Smooth muscle cell (in vitro differentiated cells): ENCODE measurements around the gene RFLNA. TPM values are rescaled to one million over a fixed set of nuclear protein-coding genes. Genes with fewer than 3 reads are reported as not detected.

Source experiments
- DNase-seq: peaks from one replicate; lab custom pipeline; 2025; ENCODE audit not compliant: unreplicated experiment; lab: John Stamatoyannopoulos, UW
- H2AFZ ChIP-seq: fragments of 200-600 bp; sonication (generic); 2 replicates; pipeline ENCODE4 v1.6.0; 2016; ENCODE audit warnings: antibody characterized with exemption, low read depth, mild to moderate bottlenecking
- H3F3A ChIP-seq: fragments of 200-600 bp; sonication (generic); 2 replicates; pipeline ENCODE4 v1.6.0; 2017; ENCODE audit warnings: antibody characterized with exemption, low read depth
- H3K27ac ChIP-seq: fragments of 200-600 bp; sonication (generic); 2 replicates; pipeline ENCODE4 v1.5.1; 2016; ENCODE audit warnings: low read depth, mild to moderate bottlenecking
- H3K27me3 ChIP-seq: fragments of 200-600 bp; sonication (generic); 2 replicates; pipeline ENCODE4 v1.6.1; 2016; ENCODE audit warnings: low read depth, mild to moderate bottlenecking
- H3K36me3 ChIP-seq: fragments of 200-600 bp; sonication (generic); 2 replicates; pipeline ENCODE4 v1.5.1; 2016; ENCODE audit warnings: low read depth
- H3K4me1 ChIP-seq: fragments of 200-600 bp; sonication (generic); 2 replicates; pipeline ENCODE4 v1.5.1; 2016; ENCODE audit warnings: low read depth
- H3K4me2 ChIP-seq: fragments of 200-600 bp; sonication (generic); 2 replicates; pipeline ENCODE4 v1.6.0; 2016; ENCODE audit warnings: mild to moderate bottlenecking
- H3K4me3 ChIP-seq: fragments of 200-600 bp; sonication (generic); 2 replicates; pipeline ENCODE4 v1.5.1; 2016; ENCODE audit warnings: mild to moderate bottlenecking
- H3K79me2 ChIP-seq: fragments of 200-600 bp; sonication (generic); 2 replicates; pipeline ENCODE4 v1.6.0; 2016; ENCODE audit warnings: low read depth, mild to moderate bottlenecking
- H3K9ac ChIP-seq: fragments of 200-600 bp; sonication (generic); 2 replicates; pipeline ENCODE4 v1.6.0; 2016; ENCODE audit warnings: low read depth
- H3K9me3 ChIP-seq: fragments of 200-600 bp; sonication (generic); replicated peaks from 2 replicates; pipeline ENCODE4 v1.5.1; 2016; ENCODE audit warnings: low read depth
- H4K20me1 ChIP-seq: fragments of 200-600 bp; sonication (generic); 2 replicates; pipeline ENCODE4 v1.6.0; 2016; ENCODE audit warnings: low read depth
- WGBS: methylation state at CpG from one replicate; pipeline ENCODE4 v1.1.7; 2016; ENCODE audit warnings: low lambda C conversion rate; 5-methylcytosine and 5-hydroxymethylcytosine counted together
- polyA plus RNA-seq: library from polyadenylated mRNA; unstranded; fragments of >200 nt; fragmentation: Nextera tagmentation; extraction: Ambion mirVana; gene quantifications from 2 replicates; pipeline ENCODE4 v1.2.1, GENCODE V29; 2016
- total RNA-seq: library from RNA; depleted of rRNA; stranded (reverse); fragments of >200 nt; gene quantifications from 2 replicates; pipeline ENCODE4 v1.2.3, GENCODE V29; 2014
- TF ChIP-seq, protein P1 (sequence below): fragments of 200-600 bp; sonication (generic); IDR thresholded peaks from 2 replicates; pipeline ENCODE4 v1.5.1; 2017; ENCODE audit warnings: borderline replicate concordance, mild to moderate bottlenecking, antibody characterized with exemption; ENCODE audit not compliant: insufficient read depth, poor library complexity, severe bottlenecking

RFLNA gene
- total and polyA plus RNA-seq, 2 experiments from 2014 or later, result 30.2 to 51.5 TPM

DNA sequence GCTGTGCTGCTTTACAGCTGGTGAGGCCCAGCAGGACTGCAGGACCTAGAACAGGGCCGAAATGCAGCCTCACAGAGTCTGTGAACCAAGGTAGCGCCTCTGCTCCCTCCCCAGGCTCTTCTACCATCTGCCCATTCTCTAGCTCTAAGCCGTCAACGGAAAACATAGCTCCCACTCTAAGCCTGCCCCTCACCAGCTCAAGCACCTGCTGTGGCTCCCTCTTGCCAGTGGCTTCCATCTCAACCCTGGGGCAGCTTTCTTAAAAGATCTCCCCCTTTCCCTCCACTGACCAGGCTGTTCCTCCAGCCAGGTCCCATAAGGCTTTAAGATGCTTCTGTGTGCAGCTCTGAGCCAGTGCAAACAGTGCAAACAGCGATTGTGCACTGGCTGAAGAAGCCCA is 61.3 kb downstream of the RFLNA start:
- H3K27me3 ChIP-seq, result no peaks in the 10 kb centered on the region
- no peak overlapping the region for H3K9ac ChIP-seq
- H3K4me3 ChIP-seq, result no peak overlapping the region
- H3F3A ChIP-seq, result no peaks in the 10 kb centered on the region
- TF ChIP-seq, protein P1, sequence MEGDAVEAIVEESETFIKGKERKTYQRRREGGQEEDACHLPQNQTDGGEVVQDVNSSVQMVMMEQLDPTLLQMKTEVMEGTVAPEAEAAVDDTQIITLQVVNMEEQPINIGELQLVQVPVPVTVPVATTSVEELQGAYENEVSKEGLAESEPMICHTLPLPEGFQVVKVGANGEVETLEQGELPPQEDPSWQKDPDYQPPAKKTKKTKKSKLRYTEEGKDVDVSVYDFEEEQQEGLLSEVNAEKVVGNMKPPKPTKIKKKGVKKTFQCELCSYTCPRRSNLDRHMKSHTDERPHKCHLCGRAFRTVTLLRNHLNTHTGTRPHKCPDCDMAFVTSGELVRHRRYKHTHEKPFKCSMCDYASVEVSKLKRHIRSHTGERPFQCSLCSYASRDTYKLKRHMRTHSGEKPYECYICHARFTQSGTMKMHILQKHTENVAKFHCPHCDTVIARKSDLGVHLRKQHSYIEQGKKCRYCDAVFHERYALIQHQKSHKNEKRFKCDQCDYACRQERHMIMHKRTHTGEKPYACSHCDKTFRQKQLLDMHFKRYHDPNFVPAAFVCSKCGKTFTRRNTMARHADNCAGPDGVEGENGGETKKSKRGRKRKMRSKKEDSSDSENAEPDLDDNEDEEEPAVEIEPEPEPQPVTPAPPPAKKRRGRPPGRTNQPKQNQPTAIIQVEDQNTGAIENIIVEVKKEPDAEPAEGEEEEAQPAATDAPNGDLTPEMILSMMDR, result no peak
- WGBS, result 100% methylated on average over 5 of the region's 5 CpGs
- H2AFZ ChIP-seq, result no peak overlapping the region
- H3K36me3 ChIP-seq, result peaks cover 11% of the 10 kb centered on the region
- DNase-seq, result no peak
- no peaks in the 10 kb centered on the region for H3K9me3 ChIP-seq
- no peak overlapping the region for H3K4me2 ChIP-seq
- H3K79me2 ChIP-seq, result no peaks in the 10 kb centered on the region
- H4K20me1 ChIP-seq, result peaks cover 89% of the 10 kb centered on the region
- no peaks in the 10 kb centered on the region for H3K4me1 ChIP-seq
- no peak overlapping the region for H3K27ac ChIP-seq

DNA sequence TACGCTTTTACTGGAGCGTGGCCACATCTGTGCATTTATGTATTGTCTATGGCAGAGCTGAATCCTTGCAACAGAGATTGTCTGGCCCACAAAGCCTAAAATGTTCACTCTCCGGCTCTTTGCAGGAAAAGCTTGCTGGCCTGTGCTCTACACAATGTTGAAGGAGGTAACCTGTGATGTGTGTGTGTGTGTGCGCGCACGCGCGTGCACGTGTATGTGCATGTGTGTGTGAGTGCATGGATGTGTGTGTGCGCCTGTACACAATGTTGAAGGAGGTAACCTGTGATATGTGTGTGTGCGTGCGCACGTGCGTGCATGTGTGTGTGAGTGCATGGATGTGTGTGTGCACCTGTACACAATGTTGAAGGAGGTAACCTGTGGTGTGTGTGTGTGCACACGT is 62.7 kb downstream of the RFLNA start:
- Histone ChIP-seq H3K9me3 (no peaks in the 10 kb centered on the region), H3K9ac (no peak overlapping the region), H2AFZ (no peak overlapping the region), H3K4me3 (no peak overlapping the region), H3K79me2 (no peaks in the 10 kb centered on the region), H3K4me2 (no peak overlapping the region), H4K20me1 (peaks cover 99% of the 10 kb centered on the region), H3K27ac (no peak overlapping the region), H3K4me1 (no peaks in the 10 kb centered on the region), H3K36me3 (peaks cover 10% of the 10 kb centered on the region), H3F3A (no peaks in the 10 kb centered on the region), H3K27me3 (no peaks in the 10 kb centered on the region)
- WGBS, result 97% methylated on average over 15 of the region's 15 CpGs
- no peak for DNase-seq
- TF ChIP-seq, protein P1, result no peak

DNA sequence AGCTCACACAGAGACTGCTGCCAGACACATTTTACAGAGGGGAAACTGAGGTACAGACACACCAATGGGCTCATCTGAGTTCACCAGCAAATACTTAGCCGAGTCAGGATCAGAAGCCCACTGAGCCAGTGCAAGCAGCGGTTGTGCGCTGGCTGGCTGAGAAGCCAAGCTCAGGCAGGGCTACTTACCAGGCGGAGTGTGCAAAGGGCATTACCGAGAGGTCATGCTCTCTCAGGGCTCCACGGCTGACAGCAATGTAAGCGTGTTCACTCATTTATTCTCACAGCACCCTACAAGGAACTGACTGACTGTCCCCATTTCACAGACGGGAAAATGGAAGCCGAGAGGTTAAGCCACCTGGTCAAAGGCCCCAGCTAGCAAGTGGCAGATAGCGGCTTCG is 63.7 kb downstream of the RFLNA start:
- Histone ChIP-seq H3K9me3 (no peaks in the 10 kb centered on the region), H3K36me3 (peaks cover 1% of the 10 kb centered on the region), H3K4me2 (no peak overlapping the region), H3K4me3 (no peak overlapping the region), H3K27ac (no peak overlapping the region), H3F3A (no peaks in the 10 kb centered on the region), H3K9ac (no peak overlapping the region), H3K79me2 (peaks cover 2% of the 10 kb centered on the region), H2AFZ (no peak overlapping the region), H3K27me3 (no peaks in the 10 kb centered on the region), H4K20me1 (peaks cover 99% of the 10 kb centered on the region), H3K4me1 (no peaks in the 10 kb centered on the region)
- DNase-seq, result no peak
- 97% methylated on average over 11 of the region's 11 CpGs for WGBS
- TF ChIP-seq, protein P1, result no peak
